HepG2 (cell line): ENCODE results near the gene RPL38.

ENCODE experiments used
- EZH2 ChIP-seq: conservative IDR thresholded peaks from 2 replicates; pipeline ENCODE4 v1.6.1; 2012; ENCODE audit warnings: mild to moderate bottlenecking, low read depth, low read length, moderate library complexity
- KLF11 ChIP-seq: IDR thresholded peaks from 2 replicates; pipeline ENCODE4 v1.6.1; 2016; ENCODE audit warnings: missing compliant biosample characterization
- TAF1 ChIP-seq: sonication (generic); formaldehyde crosslinking; IDR thresholded peaks from 2 replicates; pipeline ENCODE4 v1.4.0; 2020; ENCODE audit warnings: missing genetic modification reagents
- TRIM22 ChIP-seq: fragments of 450-650 bp; IDR thresholded peaks from 2 replicates; pipeline ENCODE4 v1.6.1; 2017
- ZNF639 ChIP-seq: conservative IDR thresholded peaks from 2 replicates; pipeline ENCODE4 v1.6.1; 2018; ENCODE audit warnings: missing genetic modification reagents

GRCh38 chr17:74190807-74191406 lies 12.6 kb upstream of the RPL38 start:
- TF ChIP-seq TAF1 (CRISPR knock-in tag) = no peak
- TF ChIP-seq ZNF639 (CRISPR knock-in tag) = peak; percentile 59; the same call in 1 of the 2 replicates
- no peak for TF ChIP-seq EZH2
- TF ChIP-seq TRIM22 = no peak
- TF ChIP-seq KLF11 (CRISPR knock-in tag) = no peak
